Stimulated activated naive CD8-positive, alpha-beta T cell treated with anti-CD3 and anti-CD28 coated beads, Interleukin-15, Interleukin-2, amounts not matched to agents 100 U/mL and 50 U/mL, for 24 hours (primary cell): Measurements from ENCODE around the gene TRPC3.
A peak's percentile ranks its signal among the peaks of the same experiment; 100 is the strongest.
"Not testable (repeated sequence)": the region's sequence is repeated elsewhere in the genome, so short reads cannot be mapped to it uniquely, and the experiment has no call there.

ENCODE experiments used
- ATAC-seq: fragments of 150-1000 bp; cut with Tn5 transposase; one replicate; pipeline ENCODE4 v1.10.0; 2021
- DNase-seq: peaks from one replicate; pipeline ENCODE4 v3.0.0; 2021

The TRPC3 gene

GRCh38 chr4:121946644-121947043 lies 5.2 kb downstream of the TRPC3 start:
- no peak for ATAC-seq
- DNase-seq: no peak

GRCh38 chr4:121943941-121944340 lies 7.9 kb downstream of the TRPC3 start:
- ATAC-seq (no peak), DNase-seq (peak; percentile 32)

- ATAC-seq (no peak), DNase-seq (no peak)
Observed at GRCh38 chr4:121939690-121940089, 12.2 kb downstream of the TRPC3 start.

- DNase-seq (no peak), ATAC-seq (no peak)
Observed at GRCh38 chr4:121938282-121939092, 13.4 kb downstream of the TRPC3 start.

GRCh38 chr4:121936101-121936500 lies 15.8 kb downstream of the TRPC3 start:
- no peak for DNase-seq
- ATAC-seq: no peak

GRCh38 chr4:121934635-121935034 lies 17.2 kb downstream of the TRPC3 start:
- ATAC-seq (no peak), DNase-seq (no peak)

GRCh38 chr4:121932212-121932974 lies 19.5 kb downstream of the TRPC3 start:
- no peak for ATAC-seq
- no peak for DNase-seq

- DNase-seq (no peak), ATAC-seq (no peak)
Observed at GRCh38 chr4:121930304-121930703, 21.6 kb downstream of the TRPC3 start.

GRCh38 chr4:121927948-121928347 lies 23.9 kb downstream of the TRPC3 start:
- DNase-seq (no peak), ATAC-seq (no peak)

GRCh38 chr4:121926490-121926889 lies 25.4 kb downstream of the TRPC3 start:
- ATAC-seq, DNase-seq: not testable (repeated sequence)

GRCh38 chr4:121923306-121923705 lies 28.6 kb downstream of the TRPC3 start:
- ATAC-seq: no peak

GRCh38 chr4:121913667-121914066 lies 38.2 kb downstream of the TRPC3 start:
- DNase-seq (no peak), ATAC-seq (no peak)

More at GRCh38 chr4:121923306-121923705, 28.6 kb downstream of the TRPC3 start:
- no peak for DNase-seq

GRCh38 chr4:121908346-121908745 lies 43.5 kb downstream of the TRPC3 start:
- no peak for DNase-seq
- no peak for ATAC-seq

GRCh38 chr4:121900132-121900983 lies 51.5 kb downstream of the TRPC3 start:
- DNase-seq: peak; percentile 44
- ATAC-seq: peak; percentile 76

- peak; percentile 23 for ATAC-seq
Observed at GRCh38 chr4:121898150-121898549, 53.7 kb downstream of the TRPC3 start.

GRCh38 chr4:121888134-121888533 lies 63.7 kb downstream of the TRPC3 start:
- DNase-seq: no peak
- no peak for ATAC-seq

More at GRCh38 chr4:121898150-121898549, 53.7 kb downstream of the TRPC3 start:
- DNase-seq: peak; percentile 9

GRCh38 chr4:121885115-121885514 lies 66.7 kb downstream of the TRPC3 start:
- ATAC-seq (no peak), DNase-seq (no peak)

- no peak for ATAC-seq
- no peak for DNase-seq
Observed at GRCh38 chr4:121881158-121881557, 70.7 kb downstream of the TRPC3 start.

GRCh38 chr4:121879135-121879534 lies 72.7 kb downstream of the TRPC3 start:
- ATAC-seq (no peak), DNase-seq (no peak)

- ATAC-seq: no peak
Observed at GRCh38 chr4:121877041-121877773, 74.7 kb downstream of the TRPC3 start.

GRCh38 chr4:121876070-121876469 lies 75.8 kb downstream of the TRPC3 start:
- ATAC-seq: no peak
- DNase-seq: no peak

More at GRCh38 chr4:121877041-121877773, 74.7 kb downstream of the TRPC3 start:
- no peak for DNase-seq

GRCh38 chr4:121875652-121876051 lies 76.2 kb downstream of the TRPC3 start:
- DNase-seq (no peak), ATAC-seq (no peak)
